ENCODE data around the gene FGFR3. TPM values are rescaled to one million over a fixed set of nuclear protein-coding genes. Genes with fewer than 3 reads are reported as not detected.
A peak's percentile ranks its signal among the peaks of the same experiment; 100 is the strongest.

Gene FGFR3
- total RNA-seq, result 4.7 TPM
- long read RNA-seq, partial matches to known transcripts, result 13 of 13 reads
- long read RNA-seq, other reads (novel, unspliced or antisense), result 0 of 13 reads

- DNase-seq (ENCODE audit: low spot score), result no peak
- intact Hi-C loops (cut with DNase I), result no loop called here
Measured at GRCh38 chr4:1792832-1793495, at the start of gene FGFR3. Gene FGFR3 (plus strand): TSS chr4:1793293. CDS start chr4:1793935, 642 bp downstream.

GRCh38 chr4:1743551-1743950 lies 49.5 kb upstream of the FGFR3 start:
- intact Hi-C loops (cut with DNase I), result no loop called here
- no peak for DNase-seq (ENCODE audit: low spot score)

- no peak for DNase-seq (ENCODE audit: low spot score)
- intact Hi-C loops (cut with DNase I), result no loop called here
Measured at GRCh38 chr4:1743975-1744374, 49.1 kb upstream of the FGFR3 start.

DNA sequence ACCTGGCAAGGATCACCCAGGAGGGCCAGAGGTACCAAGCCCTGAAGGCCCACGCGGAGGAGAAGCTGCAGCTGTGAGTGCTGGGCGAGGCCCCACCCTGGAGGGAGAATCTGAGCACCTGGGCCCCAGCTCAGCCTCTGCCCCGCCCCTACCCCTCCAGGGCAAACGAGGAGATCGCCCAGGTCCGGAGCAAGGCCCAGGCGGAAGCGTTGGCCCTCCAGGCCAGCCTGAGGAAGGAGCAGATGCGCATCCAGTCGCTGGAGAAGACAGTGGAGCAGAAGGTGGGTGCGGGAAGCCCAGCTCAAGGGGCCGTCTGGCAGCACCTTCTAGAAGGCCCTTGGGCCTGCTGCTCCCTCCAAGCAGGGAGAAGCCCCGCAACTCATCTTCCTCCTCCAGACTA lies 48.5 kb upstream of the FGFR3 start:
- intact Hi-C loops (cut with DNase I), result no loop called here
- no peak for DNase-seq (ENCODE audit: low spot score)

- DNase-seq (ENCODE audit: low spot score), result no peak
- intact Hi-C loops (cut with DNase I), result no loop called here
Measured at GRCh38 chr4:1745165-1745564, 47.9 kb upstream of the FGFR3 start.

DNA sequence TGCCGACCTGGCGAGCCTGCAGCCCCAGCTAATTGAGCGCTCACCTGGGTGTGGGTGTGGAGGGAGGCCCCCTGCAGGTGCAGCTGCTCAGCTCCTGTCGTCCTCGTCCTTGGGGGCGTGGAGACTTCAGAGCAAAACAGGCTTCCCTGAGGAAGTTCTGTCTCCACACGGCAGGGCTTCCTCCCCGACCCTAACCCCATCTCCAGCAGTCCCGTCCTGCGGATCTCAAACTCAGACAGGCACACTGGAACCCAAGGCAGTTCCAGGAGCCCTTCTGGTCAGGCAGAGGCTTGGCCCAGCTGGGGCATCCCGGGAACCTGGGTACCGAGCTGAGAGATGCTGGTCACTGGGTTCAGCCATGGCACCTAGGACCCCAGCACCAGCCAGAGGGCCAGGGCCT lies 47.4 kb upstream of the FGFR3 start:
- no peak for DNase-seq (ENCODE audit: low spot score)
- intact Hi-C loops (cut with DNase I), result loop anchor here (2.0 kb wide), 1 partner anchor 153 kb away; no protein-coding TSS in a partner anchor

DNA sequence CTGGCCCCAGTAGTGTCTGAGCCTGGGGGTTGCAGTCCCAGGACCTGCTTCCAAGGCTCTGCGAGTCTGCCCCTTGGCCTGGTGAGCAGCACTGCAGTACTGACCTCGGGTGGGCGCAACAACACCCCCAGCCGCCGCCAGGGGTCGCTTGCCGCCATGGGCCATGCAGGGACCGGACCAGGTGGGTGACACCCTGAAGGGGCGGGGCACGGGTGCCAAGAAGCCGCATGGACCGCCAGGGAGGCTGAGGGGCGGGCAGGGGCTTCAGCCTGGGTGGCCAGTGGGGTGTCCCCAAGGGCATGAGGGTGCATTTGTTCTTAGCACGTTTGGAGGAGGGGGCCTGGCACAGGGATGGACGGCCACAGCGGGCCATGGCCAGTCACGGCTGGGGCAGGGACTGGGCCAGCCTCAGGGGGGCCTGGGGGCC lies 46.8 kb upstream of the FGFR3 start:
- intact Hi-C loops (cut with DNase I), result loop anchor here (2.0 kb wide), 1 partner anchor 153 kb away; no protein-coding TSS in a partner anchor
- DNase-seq (ENCODE audit: low spot score), result peak; percentile 83

DNA sequence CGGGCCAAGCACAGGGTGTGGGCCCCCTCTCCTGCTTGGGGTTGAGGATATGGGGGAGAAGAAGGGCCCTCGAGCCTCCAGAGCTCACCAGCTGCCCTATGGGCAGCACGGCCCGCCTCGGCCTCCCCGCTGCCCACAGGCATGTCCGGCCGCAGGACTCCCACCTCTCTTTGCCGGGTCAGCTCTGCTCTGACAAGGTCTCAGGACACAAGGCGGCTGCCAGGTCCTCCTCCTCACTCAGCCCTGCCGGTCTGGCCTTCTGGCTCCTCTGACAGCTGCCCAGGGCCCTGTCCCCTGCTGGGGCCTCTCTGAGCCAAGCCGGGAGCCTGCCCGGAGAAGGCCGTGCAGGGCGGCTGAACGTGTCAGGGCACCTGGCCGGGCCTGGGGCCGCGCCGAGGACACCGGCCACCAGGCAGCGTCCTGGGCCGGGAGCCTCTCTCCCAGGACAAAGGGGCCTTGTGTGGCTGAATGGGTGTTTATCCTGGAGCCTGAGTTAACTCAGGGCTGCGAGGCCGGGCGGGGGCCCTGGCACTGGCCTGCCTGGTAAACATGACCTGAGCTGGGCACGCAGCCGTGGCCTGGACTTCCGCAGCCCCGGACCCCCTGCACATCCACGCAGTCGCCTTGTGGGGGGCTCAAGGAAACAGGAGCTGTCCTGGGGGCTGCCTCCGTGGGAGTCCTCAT lies 46.0 kb upstream of the FGFR3 start:
- intact Hi-C loops (cut with DNase I), result loop anchor here (2.0 kb wide), 1 partner anchor 152 kb away; no protein-coding TSS in a partner anchor
- DNase-seq (ENCODE audit: low spot score), result no peak

DNA sequence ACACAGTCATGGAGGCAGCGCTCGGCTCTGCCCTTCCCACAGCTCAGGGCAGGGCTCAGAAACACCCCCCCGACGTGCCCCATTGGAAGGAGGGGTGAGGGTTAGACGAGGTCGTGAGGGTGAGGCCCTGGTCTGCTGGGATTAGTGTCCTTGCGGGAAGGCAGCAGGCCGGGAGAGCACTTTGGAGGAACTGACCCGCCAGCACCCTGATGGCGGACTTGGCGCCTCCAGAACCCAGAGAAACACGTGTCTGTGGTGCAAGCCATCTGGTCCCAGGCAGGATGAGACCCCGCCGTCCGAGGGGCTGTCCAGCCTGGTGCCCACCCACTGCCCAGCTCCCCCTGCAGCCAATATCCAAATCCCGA lies 45.5 kb upstream of the FGFR3 start:
- no peak for DNase-seq (ENCODE audit: low spot score)
- intact Hi-C loops (cut with DNase I), result loop anchor here (2.0 kb wide), 1 partner anchor 151 kb away; no protein-coding TSS in a partner anchor

DNA sequence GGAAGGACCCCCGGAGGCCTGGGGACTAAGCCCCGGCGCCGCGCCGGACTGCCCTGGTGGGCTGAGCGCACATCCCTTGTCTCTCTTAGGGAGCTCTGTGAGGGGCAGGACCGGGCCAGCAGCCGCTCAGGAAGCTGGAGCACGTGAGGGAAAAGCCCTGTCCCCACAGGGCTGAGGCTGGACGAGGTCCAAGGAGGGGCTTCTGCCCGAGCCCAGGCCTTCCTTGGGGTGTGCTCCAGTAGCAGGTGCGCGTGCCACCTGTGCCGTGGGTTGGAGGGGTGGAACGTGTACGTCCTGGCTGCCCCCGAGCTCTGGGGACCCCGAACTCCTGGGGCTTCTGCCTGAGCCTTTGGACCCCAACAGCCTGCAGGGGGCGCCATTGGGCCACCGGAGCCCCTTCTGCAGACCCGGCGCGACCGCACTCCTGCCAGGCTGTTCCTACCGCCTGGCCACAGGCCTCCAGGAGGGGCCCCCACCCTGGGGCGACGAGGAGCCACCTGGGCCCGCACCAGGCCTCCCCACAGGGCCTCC lies 44.6 kb upstream of the FGFR3 start:
- DNase-seq (ENCODE audit: low spot score), result peak; percentile 84
- intact Hi-C loops (cut with DNase I), result loop anchor here (1.0 kb wide), 1 partner anchor 62 kb away; no protein-coding TSS in a partner anchor

DNA sequence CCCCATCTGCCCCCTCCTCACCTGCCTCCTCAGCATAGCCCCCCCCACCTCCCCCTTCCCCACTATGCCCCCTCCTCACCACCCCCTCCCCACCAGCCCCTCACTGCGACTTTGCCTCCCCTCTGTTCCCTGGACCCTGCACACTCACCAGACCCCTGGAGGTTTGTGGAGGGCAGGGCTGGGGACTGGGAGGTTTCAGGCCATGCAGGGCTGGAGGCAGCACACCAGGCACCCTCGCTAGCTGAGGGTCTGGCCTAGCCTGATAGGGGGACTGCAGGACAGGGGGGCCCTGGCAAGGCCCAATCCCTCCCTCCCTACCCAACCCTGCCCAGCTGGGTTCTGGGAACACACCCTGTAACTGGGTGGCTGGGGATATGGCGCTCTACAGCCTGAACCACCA lies 43.7 kb upstream of the FGFR3 start:
- no peak for DNase-seq (ENCODE audit: low spot score)
- intact Hi-C loops (cut with DNase I), result no loop called here

GRCh38 chr4:1749826-1750225 lies 43.3 kb upstream of the FGFR3 start:
- intact Hi-C loops (cut with DNase I), result no loop called here
- DNase-seq (ENCODE audit: low spot score), result no peak

GRCh38 chr4:1750381-1751154 lies 42.5 kb upstream of the FGFR3 start:
- no peak for DNase-seq (ENCODE audit: low spot score)
- intact Hi-C loops (cut with DNase I), result no loop called here

- no peak for DNase-seq (ENCODE audit: low spot score)
- intact Hi-C loops (cut with DNase I), result no loop called here
Measured at GRCh38 chr4:1751155-1751918, 41.8 kb upstream of the FGFR3 start.

GRCh38 chr4:1751919-1752283 lies 41.2 kb upstream of the FGFR3 start:
- no peak for DNase-seq (ENCODE audit: low spot score)
- intact Hi-C loops (cut with DNase I), result no loop called here

- no peak for DNase-seq (ENCODE audit: low spot score)
- intact Hi-C loops (cut with DNase I), result no loop called here
Measured at GRCh38 chr4:1752284-1753041, 40.6 kb upstream of the FGFR3 start.

GRCh38 chr4:1753294-1753696 lies 39.8 kb upstream of the FGFR3 start:
- DNase-seq (ENCODE audit: low spot score), result no peak
- intact Hi-C loops (cut with DNase I), result no loop called here

- DNase-seq (ENCODE audit: low spot score), result no peak
- intact Hi-C loops (cut with DNase I), result no loop called here
Measured at GRCh38 chr4:1753697-1754311, 39.3 kb upstream of the FGFR3 start.

Data from cardiac septum (tissue), 1 donor.